HS-27A (cell line): ENCODE results near the gene LGI2.

ENCODE experiments used
- DNase-seq: peaks from one replicate; pipeline ENCODE4 v3.0.0-alpha.2; 2012; ENCODE audit warnings: low read depth, missing footprints

The LGI2 gene

DNA sequence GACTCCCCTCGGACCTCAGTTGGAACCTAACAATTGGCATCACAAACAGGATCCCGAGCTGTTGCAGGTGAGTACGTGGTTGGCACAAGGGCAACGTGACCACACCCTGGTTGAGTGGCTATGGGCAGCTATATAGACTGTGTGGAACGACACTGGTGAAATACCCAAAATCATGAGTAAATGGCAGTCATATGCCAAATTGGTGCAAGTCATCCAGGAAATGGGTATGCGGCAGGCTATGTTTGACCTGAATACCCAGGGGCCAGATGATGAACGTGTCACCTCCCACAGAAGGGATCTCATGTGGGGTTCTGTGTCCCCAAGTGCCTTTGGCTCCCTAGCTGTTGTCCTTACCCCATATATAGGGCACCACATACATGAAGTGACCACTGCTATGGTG, 64.7 kb downstream of the LGI2 start:
- no peak for DNase-seq

DNA sequence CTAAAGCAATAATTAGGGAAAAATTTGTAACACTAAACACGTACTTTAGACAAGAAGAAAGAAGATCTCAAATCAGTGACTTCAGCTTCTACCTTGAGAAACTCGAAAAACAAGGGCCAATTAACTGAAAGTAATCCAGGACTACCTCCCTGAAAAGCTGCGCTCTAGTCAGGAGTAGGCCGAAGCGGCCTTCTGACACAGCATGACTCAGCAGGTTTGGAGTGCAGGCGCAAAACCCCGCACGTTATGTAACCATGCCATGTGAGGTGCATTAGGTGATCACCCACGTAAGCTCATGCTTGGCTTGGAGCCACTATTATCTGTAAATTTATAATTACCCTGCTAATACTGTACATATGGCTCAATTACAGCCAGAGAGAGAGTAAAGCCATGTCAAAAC, 65.1 kb downstream of the LGI2 start:
- no peak for DNase-seq

- no peak for DNase-seq
Observed at GRCh38 chr4:24963277-24963676, 67.5 kb downstream of the LGI2 start.

DNA sequence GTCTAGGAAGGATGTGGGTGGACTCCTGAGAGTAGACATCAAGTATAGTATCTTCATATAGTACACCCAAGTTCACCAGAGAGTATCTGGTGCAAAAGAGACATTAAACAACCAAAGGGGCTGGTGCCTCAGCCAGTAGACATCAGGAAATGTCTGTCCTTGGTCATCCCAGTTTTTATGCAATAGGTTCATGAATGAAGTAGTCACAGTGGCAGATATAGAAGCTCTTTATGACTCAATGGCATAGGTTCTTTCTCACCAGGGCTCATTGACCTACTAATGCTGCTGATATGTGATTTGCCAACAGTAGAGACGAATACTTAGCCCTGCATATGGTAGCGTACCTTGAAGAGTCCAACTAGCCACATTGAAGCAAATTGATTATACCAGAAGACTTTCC, 72.9 kb downstream of the LGI2 start:
- DNase-seq: no peak

DNA sequence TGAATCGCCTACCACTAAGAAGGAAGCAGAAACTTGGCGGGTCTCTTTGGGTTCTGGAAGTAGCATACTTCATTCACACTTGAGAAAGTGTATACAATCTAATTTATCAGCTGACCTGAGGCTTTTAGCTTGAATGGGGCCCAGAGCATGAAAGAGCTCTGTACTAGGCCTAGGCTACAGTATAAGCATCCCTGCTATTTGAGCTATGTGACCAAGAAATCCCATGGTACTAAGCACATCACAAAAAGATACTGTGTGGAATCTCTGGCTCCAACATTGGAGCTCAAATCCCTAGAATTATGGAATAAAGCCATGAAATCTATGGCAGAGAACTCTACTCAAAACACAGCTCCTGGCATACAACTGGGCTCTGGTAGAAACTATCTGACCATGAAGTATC, 74.0 kb downstream of the LGI2 start:
- no peak for DNase-seq

DNA sequence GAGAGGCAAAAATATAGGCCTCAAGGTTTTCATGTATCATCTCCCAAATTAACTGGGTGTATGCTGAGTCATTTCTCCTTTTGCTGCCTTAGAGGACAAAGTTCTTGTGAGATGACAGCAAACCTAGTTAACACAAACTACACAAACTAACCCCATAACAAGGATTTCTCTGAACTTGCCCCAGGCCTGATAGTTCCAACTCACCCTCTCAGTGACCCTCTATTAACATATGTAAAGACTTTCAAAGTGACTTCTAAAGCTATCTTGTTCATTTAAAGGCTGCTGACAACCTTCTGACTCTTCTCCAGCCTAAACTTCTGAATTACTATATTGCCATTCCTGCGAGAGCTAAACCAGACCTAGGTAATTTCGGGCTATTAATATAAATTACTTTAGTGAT, 74.7 kb downstream of the LGI2 start:
- no peak for DNase-seq

DNA sequence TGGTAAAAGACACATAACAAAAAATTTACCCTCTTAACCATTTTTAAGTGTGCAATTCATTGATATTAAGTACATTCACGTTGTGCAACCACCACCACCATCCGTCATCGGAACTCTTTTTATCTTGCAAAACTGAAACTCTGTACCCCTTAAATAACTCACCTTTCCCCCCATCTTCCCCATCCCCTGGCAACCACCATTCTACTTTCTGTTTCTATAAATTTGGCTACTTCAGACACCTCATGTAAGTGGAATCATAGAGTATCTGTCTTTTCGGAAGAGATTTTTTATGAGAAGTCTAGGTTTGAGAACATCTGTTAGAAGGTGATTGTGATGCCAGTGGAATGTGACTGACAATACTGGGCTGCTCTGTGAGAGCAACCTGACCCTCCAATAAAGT, 78.1 kb downstream of the LGI2 start:
- no peak for DNase-seq

- no peak for DNase-seq
Observed at GRCh38 chr4:24949970-24950369, 80.8 kb downstream of the LGI2 start.
